GM12864 (cell line): ENCODE results near the gene ZNF683.

Experiments
- DNase-seq: peaks from one replicate; pipeline ENCODE4 v3.0.0-alpha.2; 2011; ENCODE audit warnings: low read depth
- H3K4me3 ChIP-seq: 2 replicates; pipeline ENCODE4 v1.5.1; 2011; ENCODE audit warnings: mild to moderate bottlenecking, low read depth, low read length, control low read depth
- TF ChIP-seq, protein P1 (sequence below): IDR thresholded peaks from 2 replicates; pipeline ENCODE4 v1.5.1; 2011; ENCODE audit warnings: low read depth, mild to moderate bottlenecking, moderate library complexity, low read length, control low read depth, inconsistent platforms; ENCODE audit errors: missing control alignments

ZNF683 gene

DNA sequence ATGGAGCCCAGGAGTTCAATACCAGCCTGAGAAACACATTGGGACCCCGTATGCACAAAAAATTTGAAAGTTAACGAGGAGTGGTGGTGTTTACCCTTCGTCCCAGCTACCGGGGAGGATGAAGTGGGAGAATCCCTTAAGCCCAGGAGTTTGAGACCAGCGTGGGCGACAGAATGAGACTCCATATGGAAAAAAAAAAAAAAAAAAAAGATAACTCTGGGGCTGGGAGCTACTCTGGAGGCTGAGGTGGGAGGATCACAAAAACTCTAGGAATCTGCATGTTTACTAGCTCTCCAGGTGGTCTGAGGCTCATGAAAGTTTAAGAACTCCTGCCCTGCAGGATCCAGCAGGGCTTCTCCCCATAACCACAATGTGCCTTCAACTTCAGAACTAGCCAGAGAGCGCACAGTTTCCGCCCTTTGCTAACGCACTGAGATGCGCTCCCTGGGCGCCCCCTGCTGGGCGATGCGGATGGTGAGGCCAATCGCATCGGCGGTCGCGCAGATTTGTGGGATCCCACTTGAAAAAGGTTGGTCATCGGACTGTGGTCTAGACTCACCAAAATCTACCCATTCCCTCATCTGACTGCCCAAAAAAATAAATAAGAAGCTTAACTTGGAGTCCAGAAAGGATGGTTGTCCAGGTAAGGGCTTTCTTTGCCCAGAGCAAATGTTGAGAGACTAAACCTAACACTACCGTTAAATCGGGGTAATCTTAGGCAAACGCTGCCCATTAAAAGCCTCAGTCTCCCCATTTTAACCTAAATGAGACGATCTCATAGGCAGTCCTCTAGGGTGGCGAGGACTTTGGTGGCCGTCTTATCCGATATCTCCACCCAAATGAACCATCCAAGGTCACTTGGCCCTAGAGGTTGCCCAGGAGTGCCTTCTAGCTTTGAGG, 8.8 kb downstream of the ZNF683 start:
- TF ChIP-seq, protein P1, sequence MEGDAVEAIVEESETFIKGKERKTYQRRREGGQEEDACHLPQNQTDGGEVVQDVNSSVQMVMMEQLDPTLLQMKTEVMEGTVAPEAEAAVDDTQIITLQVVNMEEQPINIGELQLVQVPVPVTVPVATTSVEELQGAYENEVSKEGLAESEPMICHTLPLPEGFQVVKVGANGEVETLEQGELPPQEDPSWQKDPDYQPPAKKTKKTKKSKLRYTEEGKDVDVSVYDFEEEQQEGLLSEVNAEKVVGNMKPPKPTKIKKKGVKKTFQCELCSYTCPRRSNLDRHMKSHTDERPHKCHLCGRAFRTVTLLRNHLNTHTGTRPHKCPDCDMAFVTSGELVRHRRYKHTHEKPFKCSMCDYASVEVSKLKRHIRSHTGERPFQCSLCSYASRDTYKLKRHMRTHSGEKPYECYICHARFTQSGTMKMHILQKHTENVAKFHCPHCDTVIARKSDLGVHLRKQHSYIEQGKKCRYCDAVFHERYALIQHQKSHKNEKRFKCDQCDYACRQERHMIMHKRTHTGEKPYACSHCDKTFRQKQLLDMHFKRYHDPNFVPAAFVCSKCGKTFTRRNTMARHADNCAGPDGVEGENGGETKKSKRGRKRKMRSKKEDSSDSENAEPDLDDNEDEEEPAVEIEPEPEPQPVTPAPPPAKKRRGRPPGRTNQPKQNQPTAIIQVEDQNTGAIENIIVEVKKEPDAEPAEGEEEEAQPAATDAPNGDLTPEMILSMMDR, result peak; percentile 98
- H3K4me3 ChIP-seq, result no peak overlapping the region
- DNase-seq, result peak; percentile 38

DNA sequence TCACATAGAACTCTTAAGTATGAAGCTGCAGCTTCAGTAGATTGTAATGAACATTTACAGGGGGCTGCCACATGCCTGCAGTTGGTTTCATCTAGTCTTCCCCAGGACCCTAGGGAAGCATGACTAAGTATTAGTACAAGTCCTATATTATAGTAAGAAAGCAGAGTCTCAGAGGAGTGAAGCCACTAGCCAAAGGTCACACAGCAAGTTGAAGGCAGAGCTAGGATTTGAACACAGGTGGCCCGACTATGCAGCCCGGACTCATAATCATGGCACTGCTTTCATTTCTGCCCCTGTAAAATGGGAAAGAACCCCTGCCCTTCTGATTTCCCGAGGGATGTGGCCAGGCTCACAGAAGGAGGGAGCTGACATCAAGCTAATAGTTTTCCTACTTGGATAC, 10.2 kb downstream of the ZNF683 start:
- DNase-seq, result no peak

DNA sequence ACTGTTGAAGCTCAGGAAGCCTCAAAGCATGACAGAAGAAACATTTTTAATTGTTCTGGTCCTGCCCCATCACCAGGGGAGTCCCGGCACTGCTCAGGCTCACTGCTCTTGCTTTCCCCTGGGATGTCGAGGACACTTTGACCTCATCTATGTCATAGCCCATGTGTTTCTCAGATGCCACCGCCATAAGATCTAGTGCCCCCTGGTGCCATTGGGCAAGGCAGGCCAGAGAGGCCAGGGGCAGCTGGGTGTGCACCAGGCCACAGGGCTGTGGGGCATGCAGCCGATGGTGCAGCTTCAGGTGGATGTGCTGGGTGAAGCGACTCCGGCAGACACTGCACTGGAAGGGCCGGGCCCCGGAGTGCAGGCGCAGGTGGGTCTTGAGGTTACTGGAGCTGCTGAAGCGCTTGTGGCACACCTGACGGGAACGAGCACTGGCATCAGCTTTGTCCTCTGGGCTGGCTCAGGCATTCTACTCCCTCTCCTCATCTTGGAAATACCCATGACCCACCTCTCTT, 10.9 kb downstream of the ZNF683 start:
- H3K4me3 ChIP-seq, result no peak overlapping the region
- TF ChIP-seq, protein P1, result no peak
- no peak for DNase-seq

More for the DNA sequence above, 10.2 kb downstream of the ZNF683 start:
- TF ChIP-seq, protein P1, result no peak
- no peak overlapping the region for H3K4me3 ChIP-seq

DNA sequence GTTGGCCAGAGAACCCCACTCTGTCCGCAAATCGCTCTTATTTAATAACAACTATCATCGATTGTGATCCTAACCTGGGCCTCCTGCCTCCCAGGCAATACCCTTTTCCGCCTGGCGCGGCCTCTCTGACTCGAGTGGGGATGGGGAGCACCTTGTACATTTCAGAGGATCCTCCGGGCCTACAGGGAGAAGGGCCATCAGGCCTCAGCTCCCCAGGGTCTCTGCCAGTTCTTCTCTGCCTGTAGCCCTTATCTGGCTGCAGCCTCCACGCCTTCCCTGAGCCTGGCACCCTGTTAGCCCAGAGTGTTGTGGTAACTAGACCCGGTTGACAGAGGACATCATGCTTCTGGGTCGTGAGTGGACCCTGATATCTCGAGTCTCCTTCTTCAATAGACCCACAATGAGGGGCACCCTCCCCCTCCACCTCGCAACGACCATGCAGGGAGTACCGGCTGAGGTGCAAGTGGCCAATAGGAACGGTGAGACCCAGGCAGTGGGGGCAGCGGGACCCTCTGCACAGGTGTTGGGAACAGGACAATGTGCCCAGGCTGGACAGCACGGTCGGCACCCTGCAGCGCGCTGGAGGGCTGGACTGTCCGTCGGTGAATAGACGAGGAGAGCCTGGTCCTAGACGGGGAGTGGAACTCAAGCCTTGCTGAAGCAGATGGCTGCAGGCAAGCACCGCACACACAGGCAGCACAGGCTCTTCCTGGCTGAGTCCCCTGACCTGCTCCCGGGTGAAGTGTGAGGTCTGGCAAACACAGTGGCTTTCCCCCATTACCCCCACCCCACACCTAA, 11.5 kb downstream of the ZNF683 start:
- no peak for DNase-seq
- TF ChIP-seq, protein P1, result no peak

DNA sequence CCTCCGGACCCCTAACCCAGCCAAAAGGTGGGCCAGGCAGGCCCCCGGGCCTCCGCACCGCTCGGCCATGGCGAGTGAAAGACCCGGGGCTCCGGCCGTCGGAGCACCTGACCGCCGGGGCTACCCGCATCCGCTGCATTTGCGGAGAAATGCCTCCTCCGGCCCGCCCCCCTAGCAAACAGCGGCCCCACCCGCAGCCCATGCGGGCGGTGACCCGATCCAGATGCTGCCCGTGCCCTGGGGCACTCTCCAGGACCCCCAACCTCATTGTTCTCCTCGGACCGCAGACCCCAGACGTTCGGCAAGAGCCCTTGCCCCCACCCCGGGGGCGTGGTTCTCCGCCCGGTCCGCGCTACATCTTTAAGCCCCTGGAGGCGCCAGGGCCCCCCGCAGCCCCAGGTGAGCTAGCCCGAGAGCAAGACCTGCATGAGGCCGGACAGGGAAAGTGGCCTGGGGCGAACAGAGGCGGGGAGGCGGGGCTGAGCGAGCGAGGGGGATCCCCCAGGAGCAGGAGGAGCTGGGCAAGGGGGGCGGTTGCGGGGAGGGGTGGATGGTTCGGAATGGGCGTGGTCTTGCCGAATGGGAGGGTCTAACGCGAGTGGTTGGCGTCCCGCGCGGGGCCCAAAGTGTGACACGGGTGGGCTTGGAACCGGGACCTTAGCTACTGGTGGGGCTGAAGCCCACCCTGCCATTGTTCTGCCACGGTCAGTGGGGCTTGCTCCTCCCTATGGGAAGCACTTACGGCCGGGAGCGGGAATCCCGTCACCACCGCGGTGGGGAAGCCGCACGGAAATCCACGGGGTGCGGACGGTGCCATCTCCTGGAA, 12.4 kb downstream of the ZNF683 start:
- DNase-seq, result no peak
- H3K4me3 ChIP-seq, result no peak overlapping the region
- TF ChIP-seq, protein P1, result no peak

More for the DNA sequence above, 11.5 kb downstream of the ZNF683 start:
- H3K4me3 ChIP-seq, result no peak overlapping the region
